Coronary artery (tissue), 2 donors: ENCODE results near the gene PLCB3.

ENCODE experiments used
- DNase-seq: peaks from one replicate; pipeline ENCODE4 v3.0.0-alpha.2; 2017; ENCODE audit warnings: low spot score
- H3K27ac ChIP-seq, 2 donors: fragments of 200-600 bp; sonication (generic); one replicate each; pipeline ENCODE4 v1.5.1; 2016 to 2019
- H3K4me3 ChIP-seq: fragments of 200-600 bp; sonication (generic); 2 replicates; pipeline ENCODE4 v1.5.1; 2016; ENCODE audit warnings: mild to moderate bottlenecking, moderate library complexity
- CTCF ChIP-seq: fragments of 200-600 bp; sonication (generic); IDR thresholded peaks from one replicate; pipeline ENCODE4 v1.5.1; 2019; ENCODE audit warnings: antibody characterized with exemption

The PLCB3 gene

GRCh38 chr11:64291262-64291751 is 40.0 kb downstream of the PLCB3 start, which contains the start of gene KCNK4:
KCNK4 (plus strand) TSS chr11:64291302; CDS start chr11:64293019, 1,717 bp downstream.
- no peak for DNase-seq
- peak within 1 kb of the TSS; percentile 65 for H3K4me3 ChIP-seq
- H3K27ac ChIP-seq = no peak within 1 kb of the TSS
- TF ChIP-seq CTCF = no peak

- no peak for DNase-seq
- Histone ChIP-seq H3K4me3 (peak overlapping the region; percentile 65), H3K27ac (no peak overlapping the region)
- no peak for TF ChIP-seq CTCF
Measured at GRCh38 chr11:64291752-64292459, 40.6 kb downstream of the PLCB3 start.

DNA sequence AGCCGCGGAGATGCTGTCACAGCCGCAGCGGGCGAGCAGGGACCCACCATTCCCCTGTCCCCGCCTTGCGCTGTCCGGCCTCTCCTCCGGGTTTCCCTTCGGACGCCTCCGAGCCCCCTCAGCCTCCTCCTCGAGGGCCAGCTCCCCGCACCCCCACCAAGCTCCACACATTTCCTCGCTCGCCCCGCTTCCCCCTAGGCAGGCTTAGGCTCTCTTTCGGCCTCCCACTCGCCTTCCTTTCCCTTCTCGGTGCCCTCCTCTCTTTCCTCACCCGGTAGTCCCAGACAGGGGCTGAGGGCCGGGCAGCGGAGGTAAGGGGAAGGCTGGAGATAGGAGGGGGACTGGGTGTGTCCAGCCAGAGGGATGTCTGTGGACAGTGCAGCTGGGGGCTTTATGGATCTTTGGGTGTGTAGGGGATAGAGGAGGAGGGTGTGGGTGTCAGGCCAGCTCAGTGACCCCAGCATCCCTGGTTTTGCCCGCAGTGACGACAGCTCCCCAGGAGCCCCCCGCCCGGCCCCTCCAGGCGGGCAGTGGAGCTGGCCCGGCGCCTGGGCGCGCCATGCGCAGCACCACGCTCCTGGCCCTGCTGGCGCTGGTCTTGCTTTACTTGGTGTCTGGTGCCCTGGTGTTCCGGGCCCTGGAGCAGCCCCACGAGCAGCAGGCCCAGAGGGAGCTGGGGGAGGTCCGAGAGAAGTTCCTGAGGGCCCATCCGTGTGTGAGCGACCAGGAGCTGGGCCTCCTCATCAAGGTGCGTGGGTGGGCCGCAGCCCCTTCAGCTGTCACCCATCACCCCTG is 41.3 kb downstream of the PLCB3 start:
- H3K27ac ChIP-seq = no peak overlapping the region
- no peak for TF ChIP-seq CTCF
- peak overlapping the region; percentile 65 for H3K4me3 ChIP-seq

DNA sequence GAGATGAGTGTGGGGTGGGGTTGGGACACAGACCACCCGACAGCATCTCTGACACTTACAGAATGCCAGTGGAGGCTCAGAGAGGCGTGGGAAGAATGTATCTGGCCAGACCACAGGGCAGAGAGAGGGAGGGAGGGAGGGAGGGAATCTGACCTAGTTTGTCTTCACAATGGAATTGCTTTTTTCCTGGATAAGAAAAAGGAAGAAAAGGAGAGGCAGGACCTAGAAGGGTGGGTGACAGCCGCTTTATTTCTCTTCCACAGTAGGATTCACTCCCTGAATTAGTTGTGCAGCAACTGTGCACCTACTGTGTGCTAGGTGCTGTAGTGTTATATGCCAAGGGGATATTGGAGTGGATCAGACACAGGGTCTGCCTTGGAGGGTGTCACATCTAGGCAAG is 43.4 kb downstream of the PLCB3 start:
- H3K27ac ChIP-seq = no peak overlapping the region
- H3K4me3 ChIP-seq = no peak overlapping the region
- TF ChIP-seq CTCF = no peak
- no peak for DNase-seq

More for the DNA sequence above, 41.3 kb downstream of the PLCB3 start:
- DNase-seq = no peak

GRCh38 chr11:64295760-64296159 is 44.4 kb downstream of the PLCB3 start:
- Histone ChIP-seq H3K4me3 (no peak overlapping the region), H3K27ac (no peak overlapping the region)
- TF ChIP-seq CTCF = no peak
- DNase-seq = no peak

- no peak for DNase-seq
- no peak overlapping the region for H3K4me3 ChIP-seq
- TF ChIP-seq CTCF = no peak
- no peak overlapping the region for H3K27ac ChIP-seq
Measured at GRCh38 chr11:64296236-64296635, 44.9 kb downstream of the PLCB3 start.
